Subcutaneous adipose tissue (tissue), 4 donors: Measurements from ENCODE around the gene SCIN. TPM values are rescaled to one million over a fixed set of nuclear protein-coding genes. Genes with fewer than 3 reads are reported as not detected.

Experiments
- CTCF ChIP-seq: fragments of 450-650 bp; IDR thresholded peaks from one replicate; pipeline ENCODE4 v1.5.1; 2016; ENCODE audit warnings: low read depth, mild to moderate bottlenecking, control low read depth, antibody characterized with exemption, moderate library complexity
- small RNA-seq: library from RNA; depleted of rRNA; stranded (forward); fragments of <200 nt; gene quantifications from one replicate; pipeline ENCODE3, GENCODE V24; 2016
- total RNA-seq, 4 donors: library from RNA; depleted of rRNA; stranded (reverse); fragments of >200 nt; gene quantifications; one replicate each; pipeline ENCODE4 v1.1.0, GENCODE V29; 2016

The SCIN gene
- total RNA-seq, 4 donors from 2014 or later = 0.94 to 11.9 (median 3.2) TPM

DNA sequence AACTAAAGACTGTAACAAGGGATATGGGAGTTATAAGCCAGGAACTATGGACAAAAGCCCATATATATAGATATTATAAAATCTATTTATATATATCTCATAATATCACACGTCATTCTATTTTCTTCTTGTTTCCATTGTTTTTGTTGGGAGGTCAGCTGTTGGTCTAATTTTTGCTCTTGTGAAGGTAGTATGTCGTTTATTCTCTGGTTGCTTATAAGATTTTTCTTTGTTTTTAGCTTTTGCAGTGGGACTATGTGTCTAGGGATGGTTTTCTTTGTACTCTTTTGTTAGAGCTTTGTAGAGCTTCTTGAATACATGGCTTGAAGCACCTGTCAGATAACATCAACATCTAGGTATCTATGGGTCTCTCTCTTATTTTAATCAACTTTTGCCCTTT is 130.9 kb downstream of the SCIN start:
- TF ChIP-seq CTCF = no peak

DNA sequence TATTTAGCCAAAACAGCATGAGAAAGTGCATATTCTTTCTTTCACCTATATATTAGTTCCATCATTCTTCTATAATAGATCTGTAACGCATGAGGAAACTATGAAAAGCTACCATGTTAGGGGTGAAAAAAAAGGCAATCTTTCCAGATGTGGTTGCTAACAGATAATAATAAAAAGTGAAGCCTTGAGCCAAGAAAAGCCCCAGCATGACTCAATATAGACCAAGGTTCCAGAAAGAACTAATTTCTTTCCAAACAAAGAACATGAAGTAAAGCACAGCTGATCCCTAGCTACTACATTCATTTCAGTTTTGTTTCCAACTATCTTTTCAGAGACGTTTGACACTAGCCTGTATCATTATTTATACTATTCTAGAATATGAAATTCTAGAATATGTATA is 133.4 kb downstream of the SCIN start:
- TF ChIP-seq CTCF = no peak

- TF ChIP-seq CTCF = no peak
Observed at GRCh38 chr7:12705878-12706277, 135.4 kb downstream of the SCIN start.

- TF ChIP-seq CTCF = no peak
Observed at GRCh38 chr7:12706900-12707536, 136.5 kb downstream of the SCIN start.

GRCh38 chr7:12708314-12708713 is 137.8 kb downstream of the SCIN start:
- TF ChIP-seq CTCF = no peak

Small RNAs within 50 kb of the gene (small RNA-seq; reads per million reads assigned to genes)
- gene RF00264 = not detected

Other genes with a start within 250 kb of the SCIN start
- gene VWDE, start 166.9 kb upstream of the SCIN start, total RNA-seq = not detected
- 10 to 100 TPM; 38.8 to 47.1 (median 43.4) TPM for gene ARL4A, start 116.9 kb downstream of the SCIN start, total RNA-seq